GM19043 (cell line): Measurements from ENCODE around the gene OR2L3.
"Not testable (repeated sequence)": the region's sequence is repeated elsewhere in the genome, so short reads cannot be mapped to it uniquely, and the experiment has no call there.

Experiments used
- ATAC-seq: cut with Tn5 transposase; IDR thresholded peaks from one replicate; pipeline ENCODE4 v1.9.1; 2021; ENCODE audit warnings: low read depth; ENCODE audit not compliant: unreplicated experiment

The OR2L3 gene

DNA sequence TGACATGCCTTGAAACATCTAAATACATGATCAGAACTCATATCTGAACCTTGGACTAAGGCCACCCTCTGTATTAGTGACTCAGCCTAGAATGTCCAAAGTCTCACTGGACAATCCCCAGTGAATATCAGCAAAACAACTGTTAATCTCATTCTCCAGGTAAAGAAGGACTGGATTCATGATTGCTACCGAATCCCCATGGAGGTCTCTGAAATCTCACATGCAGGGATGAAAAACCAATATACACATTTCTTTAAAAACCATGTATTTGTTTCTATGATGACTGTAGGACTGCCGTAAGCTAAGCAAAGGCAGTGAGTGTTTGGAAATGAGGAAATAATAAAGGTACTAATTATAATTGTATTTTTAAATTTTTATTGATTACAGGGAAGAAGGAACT is at the start of gene OR2L3:
Gene OR2L3 (plus strand): TSS at position 301 of the 400 bp plus-strand sequence. CDS start 13,846 bp downstream, outside the sequence.
- no peak for ATAC-seq

GRCh38 chr1:247998811-247999210 is 47.8 kb upstream of the OR2L3 start:
- no peak for ATAC-seq

- no peak for ATAC-seq
These were observed 46.5 kb upstream of the OR2L3 start for GRCh38 chr1:248000169-248000568.

DNA sequence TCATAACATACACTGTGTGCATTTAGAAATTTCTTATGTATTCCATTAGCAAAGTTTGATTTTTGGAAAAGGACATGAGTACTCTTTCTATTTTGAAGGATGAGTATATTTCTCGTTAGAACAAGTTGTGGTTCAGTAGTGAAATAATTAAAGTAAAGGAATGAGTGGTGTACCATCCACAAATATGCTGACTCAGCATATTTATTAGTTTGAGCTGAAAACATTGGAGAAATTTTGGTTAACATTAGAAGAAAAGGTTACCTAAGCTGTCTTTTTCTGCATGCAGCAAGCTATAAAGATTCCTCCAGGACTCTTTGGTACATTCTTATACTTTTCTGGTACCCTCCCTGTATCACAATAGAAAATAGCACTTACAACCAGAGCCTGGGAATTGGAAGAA is 38.9 kb upstream of the OR2L3 start:
- no peak for ATAC-seq

GRCh38 chr1:248009681-248010080 is 37.0 kb upstream of the OR2L3 start:
- no peak for ATAC-seq

GRCh38 chr1:248013229-248013710 is 33.4 kb upstream of the OR2L3 start, which contains the start of gene OR2L5:
TSS of gene OR2L5 (plus strand) at chr1:248013660. CDS start at chr1:248021948, 8,288 bp downstream.
- no peak for ATAC-seq

- no peak for ATAC-seq
These were observed 30.8 kb upstream of the OR2L3 start for GRCh38 chr1:248015803-248016202.

DNA sequence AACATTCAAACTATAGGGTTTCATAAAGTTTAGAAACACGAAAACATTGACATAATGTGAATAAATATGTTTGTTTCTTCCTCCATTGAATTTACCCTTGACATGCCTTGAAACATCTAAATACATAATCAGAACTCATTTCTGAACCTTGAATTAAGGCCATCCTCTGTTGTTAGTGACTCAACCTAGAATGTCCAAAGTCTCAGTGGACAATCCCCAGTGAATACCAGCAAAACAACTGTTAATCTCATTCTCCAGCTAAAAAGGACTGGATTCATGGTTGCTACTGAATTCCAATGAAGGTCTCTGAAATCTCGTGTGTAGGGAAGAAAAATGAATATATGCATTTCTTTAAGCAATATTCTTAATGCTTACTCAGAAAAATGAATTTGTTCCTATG is 16.9 kb upstream of the OR2L3 start, which contains the start of gene OR2L2:
Gene OR2L2 (plus strand): TSS at position 301 of the 400 bp plus-strand sequence. CDS start 8,198 bp downstream, outside the sequence.
- ATAC-seq = no peak

DNA sequence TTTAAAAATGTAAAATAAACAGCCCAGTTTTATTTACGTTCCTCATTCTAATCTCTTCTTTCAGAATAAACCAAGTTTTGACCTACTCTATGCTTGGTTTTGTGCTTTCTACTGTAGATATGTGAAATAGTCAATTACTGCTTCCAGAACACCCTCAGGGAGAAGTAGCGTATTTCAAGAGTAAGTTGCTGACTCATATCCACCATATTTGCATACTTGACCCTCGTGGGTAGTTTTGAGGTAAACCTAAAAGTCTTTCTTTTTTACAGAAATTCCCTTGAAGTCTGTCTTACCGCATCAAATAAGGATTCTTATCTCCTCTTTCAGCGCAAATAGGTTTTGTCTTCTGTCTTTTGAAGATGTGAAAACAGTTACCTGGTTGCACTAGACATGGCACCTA is 1.4 kb upstream of the OR2L3 start:
- ATAC-seq = no peak

- no peak for ATAC-seq
These were observed 372 bp downstream of the OR2L3 start for GRCh38 chr1:248047008-248047407.

- ATAC-seq = no peak
These were observed 8.0 kb downstream of the OR2L3 start for GRCh38 chr1:248054671-248055070.

- ATAC-seq = no peak
These were observed 8.6 kb downstream of the OR2L3 start for GRCh38 chr1:248055261-248055660.

GRCh38 chr1:248065071-248065470 is 18.4 kb downstream of the OR2L3 start:
- ATAC-seq = no peak

DNA sequence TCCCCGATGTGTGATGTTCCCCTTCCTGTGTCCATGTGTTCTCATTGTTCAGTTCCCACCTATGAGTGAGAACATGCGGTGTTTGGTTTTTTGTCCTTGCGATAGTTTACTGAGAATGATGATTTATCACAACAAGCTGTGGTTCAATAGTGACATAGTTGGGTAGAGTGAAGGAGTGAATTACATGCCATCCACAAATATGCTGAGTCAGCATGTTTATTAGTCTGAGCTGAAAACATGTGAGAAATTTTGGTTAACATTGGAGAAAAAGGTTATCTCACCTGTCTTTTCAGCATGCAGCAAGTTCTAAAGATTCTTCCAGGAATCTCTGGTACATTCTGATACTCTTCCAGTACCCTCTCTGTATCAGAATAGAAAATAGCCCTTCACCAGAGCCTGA is 19.0 kb downstream of the OR2L3 start:
- no peak for ATAC-seq

DNA sequence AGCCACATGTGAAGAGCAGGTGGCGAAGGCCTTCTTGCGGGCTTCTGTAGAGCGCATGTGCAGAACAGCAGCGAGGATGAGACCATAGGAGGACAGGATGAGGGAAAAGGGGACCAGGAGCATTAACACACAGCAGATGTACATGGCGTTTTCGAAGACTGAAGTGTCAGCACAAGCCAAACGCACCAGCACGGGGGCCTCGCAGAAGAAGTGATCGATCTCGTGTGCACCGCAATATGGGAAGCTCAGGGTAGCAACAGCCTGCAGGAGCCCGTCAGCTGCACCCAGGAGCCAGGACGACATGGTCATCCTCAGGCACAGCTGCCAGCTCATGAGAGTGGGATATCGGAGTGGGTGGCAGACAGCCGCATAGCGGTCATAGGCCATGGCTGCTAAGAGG is 37.2 kb downstream of the OR2L3 start:
- not testable (repeated sequence) for ATAC-seq

- ATAC-seq = no peak
These were observed 48.2 kb downstream of the OR2L3 start, which contains the start of gene OR2L13 for GRCh38 chr1:248094884-248095283. TSS of gene OR2L13 (plus strand) at chr1:248095184. CDS start at chr1:248099376, 4,192 bp downstream.

DNA sequence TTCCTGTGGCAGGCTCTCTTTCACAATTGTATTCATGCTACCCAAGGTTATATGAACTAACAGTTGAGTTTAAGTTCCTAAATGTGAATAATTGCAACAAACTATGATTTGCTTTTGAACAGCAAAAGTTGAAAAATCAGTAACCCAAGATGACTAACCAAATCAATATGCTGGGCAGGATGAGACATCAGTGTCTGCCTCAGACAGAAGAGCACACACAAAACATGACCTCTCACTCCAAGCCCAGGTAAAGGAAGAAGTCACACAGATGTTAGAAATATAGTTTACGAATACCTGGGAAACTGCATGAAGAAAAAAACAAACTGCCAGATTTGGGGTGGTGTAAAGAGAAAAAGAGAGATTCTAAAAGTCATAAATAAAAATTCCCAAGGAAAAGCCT is 51.9 kb downstream of the OR2L3 start:
- no peak for ATAC-seq

DNA sequence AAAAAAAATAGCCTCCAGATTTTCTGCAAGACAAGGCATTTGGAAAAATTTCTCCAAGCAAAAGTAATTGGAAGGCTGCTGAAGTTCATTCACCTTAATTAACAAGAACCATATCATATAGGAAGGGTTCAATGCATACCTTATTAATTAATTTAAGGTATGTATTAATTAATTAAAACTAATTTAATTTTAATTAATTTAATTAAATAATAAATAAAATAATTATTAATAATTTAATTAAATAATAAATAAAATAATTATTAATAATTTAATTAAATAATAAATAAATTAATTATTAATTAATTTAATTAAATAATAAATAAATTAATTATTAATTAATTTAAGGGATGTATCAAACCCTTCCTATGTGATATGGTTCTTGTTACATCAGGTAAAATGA is 56.2 kb downstream of the OR2L3 start:
- no peak for ATAC-seq

DNA sequence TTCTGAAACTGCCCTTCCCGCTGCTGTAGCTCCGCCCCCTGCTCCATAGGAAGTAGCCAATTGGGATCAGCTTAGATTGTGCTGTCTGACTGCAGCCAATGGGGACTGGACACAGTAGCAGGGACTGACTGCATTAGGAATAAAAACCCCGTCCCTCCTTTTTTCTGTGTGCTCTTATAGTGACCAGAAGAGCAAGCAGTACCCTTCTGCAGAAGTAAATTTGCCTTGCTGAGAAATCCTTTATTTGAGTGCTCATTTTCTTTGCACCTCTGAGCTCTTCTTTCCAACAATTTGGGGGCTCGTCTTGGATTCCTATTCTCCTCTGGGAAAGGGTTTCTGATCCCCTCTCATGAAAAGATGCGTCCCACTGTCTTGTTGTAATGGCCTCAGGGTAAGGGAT is 64.5 kb downstream of the OR2L3 start:
- ATAC-seq = no peak
